GDM1 (cell line): ENCODE measurements around the gene SLC1A4.
A peak's percentile ranks its signal among the peaks of the same experiment; 100 is the strongest.
"Not testable (repeated sequence)": the region's sequence is repeated elsewhere in the genome, so short reads cannot be mapped to it uniquely, and the experiment has no call there.

ENCODE experiments used
- DNase-seq: peaks from one replicate; lab custom pipeline; 2025; lab: John Stamatoyannopoulos, UW

Gene SLC1A4

GRCh38 chr2:64992990-64993389 lies 3.8 kb downstream of the SLC1A4 start:
- DNase-seq, result no peak

DNA sequence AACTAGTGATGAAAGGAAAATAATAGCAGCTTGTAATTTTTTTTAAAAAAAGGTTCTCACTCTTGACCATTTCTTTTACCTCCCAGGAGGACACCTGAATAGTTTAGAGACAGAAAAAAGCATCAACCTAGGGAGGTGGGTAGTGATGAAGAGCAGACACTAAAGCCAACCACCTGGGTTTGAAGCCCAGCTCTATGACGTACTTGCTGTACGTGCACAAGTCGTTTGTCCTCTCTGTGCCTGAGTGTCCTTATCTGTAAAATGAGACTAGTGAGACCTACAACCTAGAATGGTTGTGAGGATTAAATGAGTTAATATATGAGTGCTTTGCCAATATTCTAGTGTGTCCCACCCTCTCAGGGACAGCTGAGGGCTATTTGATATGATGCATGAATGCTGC lies 5.8 kb downstream of the SLC1A4 start:
- no peak for DNase-seq

DNA sequence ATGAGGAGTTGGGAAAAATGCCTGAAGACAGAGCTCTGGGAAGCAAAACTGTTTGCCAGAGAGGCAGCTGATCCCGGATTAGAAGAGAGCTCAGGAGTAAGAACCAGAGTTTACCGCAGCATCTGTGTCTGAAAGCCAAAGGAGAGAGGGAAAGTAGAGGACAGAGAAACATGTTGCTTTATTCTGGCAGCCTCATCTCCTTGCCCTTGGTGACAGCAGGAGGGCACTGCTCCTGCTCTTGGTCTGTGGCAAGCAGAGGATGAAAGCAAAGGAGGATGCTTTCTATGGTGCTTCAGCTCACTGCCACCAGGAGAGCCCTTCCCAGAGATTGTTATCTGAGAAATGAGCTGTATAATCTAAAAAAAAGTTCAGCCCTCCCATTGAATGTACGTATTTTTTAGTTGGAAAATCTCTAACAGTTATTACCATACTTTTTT lies 7.7 kb downstream of the SLC1A4 start:
- DNase-seq, result no peak

- DNase-seq, result no peak
Measured at GRCh38 chr2:64998658-64999061, 9.5 kb downstream of the SLC1A4 start.

GRCh38 chr2:64999754-65000153 lies 10.6 kb downstream of the SLC1A4 start:
- DNase-seq, result no peak

- DNase-seq, result no peak
Measured at GRCh38 chr2:65000644-65001043, 11.4 kb downstream of the SLC1A4 start.

DNA sequence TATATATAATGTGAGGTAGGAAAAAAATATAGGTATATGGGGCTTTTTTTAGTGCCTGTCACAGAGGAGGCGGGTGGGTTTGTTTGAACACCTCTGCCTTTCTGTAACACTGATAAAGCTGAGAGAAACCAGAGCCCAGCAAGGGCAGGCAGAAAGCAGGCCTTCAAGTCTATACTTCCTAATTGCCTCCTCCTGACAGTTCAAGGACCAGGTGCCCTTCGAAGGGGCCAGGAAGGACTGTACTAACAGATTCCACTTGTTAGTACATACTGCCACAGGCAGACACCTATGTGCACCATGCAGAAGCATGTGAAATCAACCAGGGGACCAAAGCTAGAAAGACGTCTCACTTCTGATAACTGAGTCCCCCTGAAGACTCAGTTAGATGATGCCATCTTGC lies 13.8 kb downstream of the SLC1A4 start:
- DNase-seq, result no peak

- DNase-seq, result not testable (repeated sequence)
Measured at GRCh38 chr2:65004232-65004631, 15.0 kb downstream of the SLC1A4 start.

DNA sequence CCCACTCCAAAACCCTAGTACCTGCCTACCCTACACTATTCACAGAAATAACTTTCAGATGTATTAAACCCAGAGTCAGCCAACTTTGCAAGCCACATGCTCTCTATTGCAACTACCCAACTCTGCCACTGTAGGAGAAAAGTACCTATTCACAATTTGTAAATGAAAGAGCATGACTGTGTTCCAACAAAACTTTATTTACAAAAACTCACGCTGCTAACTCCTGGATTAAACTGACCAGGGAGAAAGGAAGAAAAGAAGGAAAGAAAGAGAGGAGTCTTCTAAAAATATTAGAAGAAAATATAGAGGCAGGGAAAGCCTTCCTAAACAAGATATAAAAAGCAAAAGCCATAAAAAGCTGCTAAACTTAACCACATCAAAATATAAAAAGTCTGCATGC lies 24.6 kb downstream of the SLC1A4 start:
- no peak for DNase-seq

DNA sequence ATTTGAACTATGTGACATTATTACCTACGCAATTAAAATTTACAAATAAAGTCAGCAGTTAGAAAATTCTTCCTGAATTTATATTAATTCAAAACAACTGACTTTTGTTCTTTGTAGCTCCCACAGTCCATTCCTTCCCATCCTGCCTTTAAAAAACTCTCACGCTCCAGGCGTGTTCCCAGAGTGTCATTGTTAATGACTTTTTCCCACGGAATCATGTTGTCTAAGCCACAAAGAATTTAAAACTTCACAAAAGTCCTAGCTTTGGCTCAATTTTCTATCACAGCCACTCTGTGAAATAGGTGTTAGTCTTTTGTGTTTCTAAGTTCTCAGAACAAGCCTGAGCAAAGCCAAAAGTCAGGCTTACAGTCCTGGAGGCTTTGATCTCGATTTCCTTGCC lies 26.5 kb downstream of the SLC1A4 start:
- no peak for DNase-seq

DNA sequence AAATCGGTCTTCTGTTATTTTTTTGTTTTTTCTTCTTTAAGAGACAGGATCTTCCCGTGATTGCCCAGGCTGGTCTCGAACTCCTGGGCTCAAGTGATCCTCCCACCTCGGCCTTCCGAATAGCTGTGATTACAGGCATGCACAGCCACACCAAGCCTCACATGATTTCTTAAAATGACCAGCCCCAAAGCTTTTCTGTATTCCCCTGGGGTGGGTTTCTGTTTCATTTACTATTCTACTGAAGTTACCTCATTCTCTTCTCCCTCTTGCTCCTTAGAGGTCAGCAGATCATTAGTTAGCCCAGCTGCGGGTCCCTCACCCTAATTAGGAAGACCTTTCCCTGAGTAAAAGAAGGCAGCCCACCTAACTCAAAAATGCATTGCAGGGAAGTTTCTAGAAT lies 27.6 kb downstream of the SLC1A4 start:
- no peak for DNase-seq

DNA sequence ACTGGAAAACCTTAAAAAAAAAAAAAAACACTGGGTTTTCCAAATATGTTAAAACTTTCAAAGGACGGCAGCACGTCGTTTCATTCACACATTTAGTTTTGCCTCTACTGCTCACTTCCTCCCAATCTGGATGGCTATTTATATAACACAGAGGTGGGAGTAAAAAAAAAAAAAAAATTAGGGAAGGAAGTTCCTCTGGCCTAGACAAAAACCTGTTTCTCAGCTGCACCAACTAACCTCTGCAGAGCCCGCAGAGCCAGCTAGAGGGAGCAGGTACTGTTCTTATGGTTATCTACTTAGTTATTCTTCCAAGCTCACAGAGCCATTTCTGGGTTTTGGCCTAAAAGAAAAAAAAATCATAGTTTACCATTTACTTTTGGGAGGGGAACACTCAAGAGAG lies 28.1 kb downstream of the SLC1A4 start:
- DNase-seq, result peak; percentile 60

GRCh38 chr2:65018141-65018582 lies 29.0 kb downstream of the SLC1A4 start:
- peak; percentile 72 for DNase-seq

GRCh38 chr2:65019010-65019409 lies 29.8 kb downstream of the SLC1A4 start:
- no peak for DNase-seq

- DNase-seq, result no peak
Measured at GRCh38 chr2:65019675-65020195, 30.5 kb downstream of the SLC1A4 start.

GRCh38 chr2:65020251-65020650 lies 31.1 kb downstream of the SLC1A4 start:
- DNase-seq, result not testable (repeated sequence)

- no peak for DNase-seq
Measured at GRCh38 chr2:65020943-65021528, 31.8 kb downstream of the SLC1A4 start.

DNA sequence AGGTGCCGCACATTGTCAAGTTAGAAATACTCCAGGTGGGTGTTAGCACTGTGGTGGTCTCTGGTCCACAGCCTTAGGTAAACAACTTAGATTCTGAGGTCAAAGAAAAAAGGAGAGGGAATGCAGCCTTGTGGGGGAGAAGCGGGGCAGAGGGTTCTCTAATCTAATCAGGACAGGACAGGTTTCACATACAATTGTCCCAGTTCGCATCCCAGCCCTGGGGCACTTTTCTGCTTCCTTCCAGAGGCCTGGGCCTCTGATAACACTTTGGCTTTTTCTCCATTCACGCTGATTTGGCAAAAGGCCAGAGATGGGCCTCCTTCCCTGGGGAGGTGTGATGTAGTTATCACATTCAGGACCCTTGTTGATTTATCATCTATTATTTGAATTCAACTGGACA lies 32.5 kb downstream of the SLC1A4 start:
- no peak for DNase-seq

DNA sequence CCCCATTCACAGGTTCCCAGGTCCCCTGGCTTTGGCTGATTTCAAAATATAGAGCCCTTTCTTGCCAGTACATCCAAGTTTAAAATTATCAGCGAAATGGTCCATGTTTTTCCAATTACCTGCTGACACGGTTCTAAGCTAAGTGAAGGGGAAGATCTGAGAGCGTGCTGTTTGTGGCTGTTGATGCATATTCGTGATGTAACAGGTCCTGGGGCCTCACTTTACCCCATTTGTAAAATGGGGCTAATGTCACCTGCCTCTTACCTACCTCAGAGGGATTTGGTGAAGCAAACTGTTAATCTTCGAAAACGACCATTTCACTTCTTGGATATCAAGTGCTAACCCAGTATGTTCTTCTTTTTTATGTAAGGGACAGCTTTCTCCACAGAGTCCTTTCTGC lies 33.0 kb downstream of the SLC1A4 start:
- DNase-seq, result no peak

- no peak for DNase-seq
Measured at GRCh38 chr2:65023742-65024141, 34.5 kb downstream of the SLC1A4 start.

- no peak for DNase-seq
Measured at GRCh38 chr2:65024149-65024829, 35.1 kb downstream of the SLC1A4 start.

GRCh38 chr2:65025453-65026123 lies 36.4 kb downstream of the SLC1A4 start:
- DNase-seq, result peak; percentile 6

DNA sequence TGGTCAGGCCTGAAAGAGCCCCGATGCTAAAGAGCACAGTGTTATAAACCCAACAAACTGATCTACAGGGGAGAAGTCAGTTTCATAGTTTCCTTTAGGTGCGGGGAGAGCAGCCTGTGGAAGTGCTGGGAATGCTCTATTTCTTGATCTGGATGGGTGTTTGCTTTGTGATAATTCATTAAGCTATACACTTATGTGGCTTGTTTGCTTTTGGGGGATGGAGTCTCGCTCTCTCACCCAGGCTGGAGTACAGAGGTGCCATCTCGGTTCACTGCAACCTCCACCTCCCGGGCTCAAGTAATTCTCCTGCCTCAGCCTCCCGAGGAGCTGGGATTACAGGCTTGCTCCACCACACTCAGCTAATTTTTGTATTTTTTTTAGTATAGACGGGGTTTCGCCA lies 37.0 kb downstream of the SLC1A4 start:
- DNase-seq, result no peak
